ENCODE measurements around the gene SPPL2B. TPM values are rescaled to one million over a fixed set of nuclear protein-coding genes. Genes with fewer than 3 reads are reported as not detected.
A peak's percentile ranks its signal among the peaks of the same experiment; 100 is the strongest.

Gene SPPL2B
- total RNA-seq, 1 experiment from 2014 or later = 73.7 TPM

DNA sequence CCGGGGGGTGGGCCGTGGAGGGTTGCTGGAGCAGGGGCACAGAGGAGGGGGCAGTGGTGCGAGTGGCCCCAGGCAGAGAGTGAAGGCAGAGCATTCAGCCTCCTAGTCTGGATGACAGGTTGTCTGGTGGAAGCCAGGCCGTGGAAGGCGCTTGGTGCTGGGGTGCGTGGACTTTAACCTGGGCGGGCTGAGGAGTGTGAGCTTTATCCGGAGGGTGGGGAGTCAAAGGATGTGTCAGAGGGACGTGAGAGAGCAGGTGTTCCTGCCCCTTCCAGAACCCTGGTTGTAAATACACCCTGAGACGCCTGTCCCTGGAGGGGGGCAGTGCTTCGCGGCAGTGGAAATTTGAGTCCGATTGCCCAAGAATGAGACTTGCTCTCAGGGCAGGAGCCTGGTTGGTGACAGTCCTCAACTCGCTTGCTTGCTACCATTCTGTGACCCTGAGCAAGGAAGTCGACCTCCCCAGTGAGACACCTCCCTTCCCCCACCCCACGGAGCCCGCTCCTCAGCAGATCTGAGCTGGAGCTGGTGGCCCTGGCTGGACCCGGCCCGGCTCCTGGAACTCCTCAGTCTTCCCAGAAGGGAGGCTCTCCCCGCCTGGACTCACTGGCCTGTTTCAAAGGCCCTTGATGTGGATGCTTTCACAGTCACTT is 2.3 kb downstream of the SPPL2B start:
- Histone ChIP-seq H3K4me1 (ENCODE audit: insufficient read depth, low read length) (peaks cover 5% of the 10 kb centered on the region; the same call in 1 of the 2 replicates), H2AK5ac (ENCODE audit: insufficient read length, low read length) (no peak overlapping the region), H4K8ac (replicated peaks; ENCODE audit: insufficient read length, low read depth, low read length) (no peak overlapping the region), H3K56ac (ENCODE audit: insufficient read length, low read depth, low read length) (no peak overlapping the region), H2BK12ac (ENCODE audit: insufficient read length, low read depth, low read length) (no peak overlapping the region), H3K9me3 (ENCODE audit: control insufficient read depth, low read depth, low read length) (no peaks in the 10 kb centered on the region), H3K27ac (ENCODE audit: insufficient read length, low read depth, low read length) (no peak overlapping the region), H3K79me1 (ENCODE audit: insufficient read depth, low read depth, low read length, poor library complexity, severe bottlenecking) (peaks cover 2% of the 10 kb centered on the region), H3K9ac (ENCODE audit: extremely low read depth, insufficient read length, low read length) (no peak overlapping the region), H3K4me2 (ENCODE audit: insufficient read depth, insufficient read length, low read length) (no peak overlapping the region), H2BK15ac (ENCODE audit: low read depth, low read length) (no peak overlapping the region), H2BK20ac (ENCODE audit: low read depth, low read length, poor library complexity, severe bottlenecking) (no peak overlapping the region), H4K5ac (ENCODE audit: insufficient read length, low read depth, low read length) (no peak overlapping the region), H3K27me3 (ENCODE audit: insufficient read depth, low read length) (no peaks in the 10 kb centered on the region), H2AFZ (ENCODE audit: low read length) (no peak overlapping the region), H3K23ac (ENCODE audit: insufficient read length, low read depth, low read length) (no peak overlapping the region), H3K14ac (ENCODE audit: insufficient read depth, low read length) (peak overlapping the region; percentile 5; the same call in 1 of the 2 replicates), H3K4ac (ENCODE audit: low read depth, low read length) (no peak overlapping the region), H4K20me1 (ENCODE audit: control insufficient read depth, insufficient read depth, insufficient read length) (peaks cover 5% of the 10 kb centered on the region), H2BK5ac (ENCODE audit: insufficient read length, low read length) (no peak overlapping the region), H3K23me2 (ENCODE audit: insufficient read length, low read depth, low read length, poor library complexity, severe bottlenecking) (peaks cover 9% of the 10 kb centered on the region), H4K91ac (ENCODE audit: insufficient read length, low read depth, low read length) (no peak overlapping the region), H3T11ph (ENCODE audit: low read length) (no peak overlapping the region), H2BK120ac (ENCODE audit: low read depth, low read length, poor library complexity, severe bottlenecking) (no peak overlapping the region), H3K79me2 (ENCODE audit: insufficient read depth, low read length) (peaks cover 5% of the 10 kb centered on the region; the same call in 1 of the 2 replicates), H3K18ac (ENCODE audit: insufficient read length, low read depth, low read length) (no peak overlapping the region)
- TF ChIP-seq, protein P1, sequence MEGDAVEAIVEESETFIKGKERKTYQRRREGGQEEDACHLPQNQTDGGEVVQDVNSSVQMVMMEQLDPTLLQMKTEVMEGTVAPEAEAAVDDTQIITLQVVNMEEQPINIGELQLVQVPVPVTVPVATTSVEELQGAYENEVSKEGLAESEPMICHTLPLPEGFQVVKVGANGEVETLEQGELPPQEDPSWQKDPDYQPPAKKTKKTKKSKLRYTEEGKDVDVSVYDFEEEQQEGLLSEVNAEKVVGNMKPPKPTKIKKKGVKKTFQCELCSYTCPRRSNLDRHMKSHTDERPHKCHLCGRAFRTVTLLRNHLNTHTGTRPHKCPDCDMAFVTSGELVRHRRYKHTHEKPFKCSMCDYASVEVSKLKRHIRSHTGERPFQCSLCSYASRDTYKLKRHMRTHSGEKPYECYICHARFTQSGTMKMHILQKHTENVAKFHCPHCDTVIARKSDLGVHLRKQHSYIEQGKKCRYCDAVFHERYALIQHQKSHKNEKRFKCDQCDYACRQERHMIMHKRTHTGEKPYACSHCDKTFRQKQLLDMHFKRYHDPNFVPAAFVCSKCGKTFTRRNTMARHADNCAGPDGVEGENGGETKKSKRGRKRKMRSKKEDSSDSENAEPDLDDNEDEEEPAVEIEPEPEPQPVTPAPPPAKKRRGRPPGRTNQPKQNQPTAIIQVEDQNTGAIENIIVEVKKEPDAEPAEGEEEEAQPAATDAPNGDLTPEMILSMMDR (conservative IDR thresholded peaks at IDR 0.05) = no peak
- no CpG with 5 or more reads among the region's 20 CpGs for WGBS (ENCODE audit: extremely low coverage, insufficient read length, low lambda C conversion rate)
- Mint-ChIP-seq H3K4me1 (peaks cover 36 to 49% of the 10 kb centered on the region in 2 experiments), H3K4me3 (peak overlapping the region; percentile 43 to 67), H3K36me3 (ENCODE audit: insufficient read depth in 1 of 3, low read depth in 3 of 3) (peaks cover 5 to 22% (median 17%) of the 10 kb centered on the region in 3 experiments), H3K9me3 (peaks cover 2% of the 10 kb centered on the region in 2 experiments; a peak in 4 of 5 replicates), H3K27ac (peak overlapping the region; percentile 77 to 99 (median 84); a peak in 6 of 7 replicates), H3K27me3 (ENCODE audit: low read depth) (peaks cover 1% of the 10 kb centered on the region; the same call in 1 of the 2 replicates)
- DNase-seq = no peak

Measured in H9 (cell line).